GM12872 (cell line): ENCODE results near the gene B3GLCT.

Experiments
- CTCF ChIP-seq: IDR thresholded peaks from 3 replicates; pipeline ENCODE4 v1.5.1; 2011; ENCODE audit warnings: low read depth, mild to moderate bottlenecking, low read length, moderate library complexity; ENCODE audit not compliant: insufficient read depth

B3GLCT gene

GRCh38 chr13:31282741-31283455 is 83.1 kb downstream of the B3GLCT start:
- no peak for TF ChIP-seq CTCF

GRCh38 chr13:31286930-31287329 is 87.2 kb downstream of the B3GLCT start:
- TF ChIP-seq CTCF, result no peak

GRCh38 chr13:31301119-31301518 is 101.3 kb downstream of the B3GLCT start:
- no peak for TF ChIP-seq CTCF

GRCh38 chr13:31310356-31310755 is 110.6 kb downstream of the B3GLCT start:
- TF ChIP-seq CTCF, result no peak

- TF ChIP-seq CTCF, result no peak
Observed at GRCh38 chr13:31310786-31311185, 111.0 kb downstream of the B3GLCT start.

- no peak for TF ChIP-seq CTCF
Observed at GRCh38 chr13:31311921-31312320, 112.1 kb downstream of the B3GLCT start.

GRCh38 chr13:31314961-31315360 is 115.2 kb downstream of the B3GLCT start:
- TF ChIP-seq CTCF, result no peak

- no peak for TF ChIP-seq CTCF
Observed at GRCh38 chr13:31320946-31321345, 121.2 kb downstream of the B3GLCT start.
